GM12878 (cell line): ENCODE data around the gene CNOT2. TPM values are rescaled to one million over a fixed set of nuclear protein-coding genes. Genes with fewer than 3 reads are reported as not detected.
A peak's percentile ranks its signal among the peaks of the same experiment; 100 is the strongest.

Experiments used
- ATAC-seq: fragments of 200-7000 bp; cut with Tn5 transposase; 3 replicates; pipeline ENCODE4 v1.9.1; 2020; ENCODE audit warnings: mild to moderate bottlenecking, moderate library complexity
- BruUV-seq: library from RNA; stranded (reverse); fragments of 400-500 nt; replicated peaks from 2 replicates; lab custom pipeline; 2021; lab: Mats Ljungman, UMichigan
- CTCF ChIA-PET: fragments of 300-600 bp; sonication (Branson Sonifier 250); formaldehyde crosslinking; extraction: SDS; loops from one replicate; lab custom pipeline; 2021; ENCODE audit warnings: inconsistent platforms; lab: Yijun Ruan, JAX
- POLR2A ChIA-PET: fragments of 350-600 bp; formaldehyde crosslinking; extraction: SDS; loops from one replicate; lab custom pipeline; 2021; ENCODE audit warnings: inconsistent platforms; lab: Charles Lee
- RAD21 ChIA-PET: fragments of 300-600 bp; sonication (Branson Sonifier 250); formaldehyde crosslinking; loops from one replicate; lab custom pipeline; 2023; ENCODE audit warnings: antibody characterized with exemption; ENCODE audit not compliant: unreplicated experiment; lab: Charles Lee
- SMC1A ChIA-PET: fragments of 300-600 bp; sonication (Branson Sonifier 250); formaldehyde crosslinking; loops from one replicate; lab custom pipeline; 2023; ENCODE audit not compliant: unreplicated experiment, uncharacterized antibody; lab: Charles Lee
- DNase-seq: peaks from one replicate; pipeline ENCODE4 v3.0.0-alpha.2; 2011; ENCODE audit warnings: low read depth, low spot score
- FAIRE-seq: peaks from 3 replicates; lab custom pipeline; 2011; peaks lifted over from hg19 to GRCh38; lab: Jason Lieb, UNC
- H2AFZ ChIP-seq: 2 replicates; pipeline ENCODE4 v1.6.0; 2011; ENCODE audit warnings: low read depth, low read length, control low read depth; ENCODE audit not compliant: control insufficient read depth
- H3K27ac ChIP-seq: 2 replicates; pipeline ENCODE4 v1.5.1; 2011; ENCODE audit warnings: control low read depth; ENCODE audit not compliant: control insufficient read depth, insufficient read depth
- H3K27me3 ChIP-seq, 2 experiments: replicated peaks in 1 of 2; 2 replicates each; pipeline versions ENCODE4 v1.6.0 to v1.6.1; 2011; ENCODE audit warnings: low read length in 1 of 2; ENCODE audit not compliant: control insufficient read depth in 2 of 2, insufficient read depth in 2 of 2
- H3K36me3 ChIP-seq, 2 experiments: 2 replicates each; pipeline ENCODE4 v1.5.1; 2011; ENCODE audit warnings: low read length in 1 of 2; ENCODE audit not compliant: control insufficient read depth in 2 of 2, insufficient read depth in 2 of 2
- H3K4me1 ChIP-seq: 2 replicates; pipeline ENCODE4 v1.6.1; 2011; ENCODE audit warnings: mild to moderate bottlenecking, low read length, moderate library complexity, mixed read lengths; ENCODE audit not compliant: control insufficient read depth, insufficient read depth
- H3K4me2 ChIP-seq: 2 replicates; pipeline ENCODE4 v1.6.0; 2011; ENCODE audit warnings: control low read depth; ENCODE audit not compliant: control insufficient read depth, insufficient read depth
- H3K4me3 ChIP-seq: fragments of 200-600 bp; sonication (generic); 2 replicates; pipeline ENCODE4 v1.5.1; 2016
- H3K79me2 ChIP-seq: 2 replicates; pipeline ENCODE4 v1.6.0; 2011; ENCODE audit warnings: low read length; ENCODE audit not compliant: control insufficient read depth, insufficient read depth
- H3K9ac ChIP-seq: 2 replicates; pipeline ENCODE4 v1.8.0; 2011; ENCODE audit warnings: low read length, control low read depth, mixed read lengths; ENCODE audit not compliant: control insufficient read depth, insufficient read depth
- H3K9me3 ChIP-seq: replicated peaks from 3 replicates; pipeline ENCODE4 v1.5.1; 2011; ENCODE audit warnings: mild to moderate bottlenecking, low read length; ENCODE audit not compliant: control insufficient read depth, insufficient read depth
- H4K20me1 ChIP-seq: 2 replicates; pipeline ENCODE4 v1.6.0; 2011; ENCODE audit not compliant: control insufficient read depth, insufficient read depth
- KLF5 ChIP-seq: fragments of 450-650 bp; IDR thresholded peaks from 2 replicates; pipeline ENCODE4 v1.6.1; 2014; ENCODE audit warnings: mild to moderate bottlenecking; ENCODE audit not compliant: partially characterized antibody
- MEF2B ChIP-seq: fragments of 450-650 bp; IDR thresholded peaks from 2 replicates; pipeline ENCODE4 v1.6.1; 2018; ENCODE audit warnings: mild to moderate bottlenecking, moderate library complexity; ENCODE audit not compliant: partially characterized antibody, poor library complexity, severe bottlenecking
- NBN ChIP-seq: fragments of 450-650 bp; IDR thresholded peaks from 2 replicates; pipeline ENCODE4 v1.6.1; 2016
- RB1 ChIP-seq: fragments of 450-650 bp; formaldehyde crosslinking; IDR thresholded peaks from 2 replicates; pipeline ENCODE4 v1.6.1; 2017; ENCODE audit warnings: mild to moderate bottlenecking, borderline replicate concordance
- TCF12 ChIP-seq: IDR thresholded peaks from 2 replicates; pipeline ENCODE4 v1.6.1; 2011; ENCODE audit warnings: low read depth, mild to moderate bottlenecking, low read length
- ZBTB40 ChIP-seq: fragments of 450-650 bp; IDR thresholded peaks from 2 replicates; pipeline ENCODE4 v1.6.1; 2016; ENCODE audit warnings: mild to moderate bottlenecking, moderate library complexity, borderline replicate concordance
- ZNF384 ChIP-seq: IDR thresholded peaks from 2 replicates; pipeline ENCODE4 v1.6.1; 2012; ENCODE audit warnings: low read depth, mild to moderate bottlenecking, low read length, improper control_type of control experiment, borderline replicate concordance
- WGBS: methylation state at CpG from one replicate; pipeline ENCODE4 v1.1.6; 2016; ENCODE audit warnings: low lambda C conversion rate; ENCODE audit not compliant: insufficient replicate concordance, insufficient coverage; ENCODE audit errors: missing lambda C conversion rate; 5-methylcytosine and 5-hydroxymethylcytosine counted together
- in situ Hi-C: fragments of 300-500 bp; cut with MboI; formaldehyde crosslinking; loops from 9 replicates; pipeline ENCODE4 v1.14.3; 2018; ENCODE audit warnings: mixed read lengths
- intact Hi-C: fragments of 100-400 bp; cut with micrococcal nuclease; formaldehyde crosslinking; loops from one replicate; pipeline ENCODE4 v1.14.2; 2022; ENCODE audit not compliant: unreplicated experiment
- polyA plus RNA-seq, 11 experiments: library from polyadenylated mRNA; depleted of rRNA in 4 of 11; unstranded in 6 of 11; stranded (reverse) in 5 of 11; fragments of >200 nt; fragmentation: Nextera tagmentation in 4 of 11; fragmentation: Illumina TruSeq in 1 of 11; extraction: Ambion mirVana in 4 of 11; extraction: Trizol in 1 of 11; gene quantifications; 1 replicate in 1 of 11; 2 replicates in 10 of 11; pipeline versions ENCODE4 v1.2.1 to v1.2.3, GENCODE V29; 2011 to 2016; ENCODE audit warnings: inconsistent platforms in 2 of 11, missing spikeins in 2 of 11, low read depth in 1 of 11
- total RNA-seq, 4 experiments: library from RNA; depleted of rRNA in 3 of 4; stranded (reverse); fragments of >200 nt in 3 of 4; fragmentation: Illumina TruSeq in 1 of 4; extraction: Trizol in 1 of 4; gene quantifications; 2 replicates each; pipeline versions ENCODE4 v1.2.1 to v1.2.3, GENCODE V29; 2013 to 2021

CNOT2 gene
- total and polyA plus RNA-seq, 10 of the 15 experiments (the other 5 are each of a cell fraction or from before 2014, with no cell fraction given) = 37.9 to 127 (median 82.4) TPM

GRCh38 chr12:70364695-70365397 lies 121.6 kb downstream of the CNOT2 start (continued):
- TF ChIP-seq RB1 = no peak
- TF ChIP-seq TCF12 = no peak
- TF ChIP-seq ZNF384 = no peak

- ChIA-PET POLR2A (no interaction called here), RAD21 (interaction anchor here (1.3 kb wide), 1 partner anchor 212 kb away, joined by 4 read pairs; no protein-coding TSS in a partner anchor), SMC1A (no interaction called here)
- WGBS = 0% methylated on average over 6 of the region's 6 CpGs
- no TSS peak for BruUV-seq
- peak overlapping the region; percentile 34; the same call in 1 of the 2 replicates for H3K9ac ChIP-seq
- peaks cover 5 to 18% of the 10 kb centered on the region in 2 experiments for H3K27me3 ChIP-seq
- no peaks in the 10 kb centered on the region for H3K9me3 ChIP-seq
- H3K4me1 ChIP-seq = peaks cover 15% of the 10 kb centered on the region
- no peak for ATAC-seq
- TF ChIP-seq KLF5 (no peak), ZNF384 (no peak), ZBTB40 (no peak), MEF2B (no peak), NBN (no peak)
- TF ChIP-seq, all 136 proteins: peak for 0
- Histone ChIP-seq H3K4me2 (peak overlapping the region; percentile 98), H4K20me1 (no peaks in the 10 kb centered on the region), H3K27ac (no peak overlapping the region), H2AFZ (peak overlapping the region; percentile 79), H3K36me3 (no peaks in the 10 kb centered on the region), H3K4me3 (peak overlapping the region; percentile 73), H3K79me2 (no peaks in the 10 kb centered on the region)
- in situ Hi-C loops = no loop called here
- no peak for FAIRE-seq
- DNase-seq = no peak
- intact Hi-C loops = loop anchor here (1.0 to 5.0 kb wide), 2 partner anchors 123 to 212 kb away; partner anchors contain the start of gene CNOT2
- CTCF ChIA-PET = interaction anchor here (0.8 to 1.3 kb wide), 2 partner anchors 148 to 212 kb away, joined by 3 to 4 read pairs; no protein-coding TSS in a partner anchor
Measured at GRCh38 chr12:70365398-70365647, 122.1 kb downstream of the CNOT2 start.
